HG03159 (cell line): ENCODE data around the gene SLCO4A1.

ENCODE experiments used
- ATAC-seq: cut with Tn5 transposase; IDR thresholded peaks from one replicate; pipeline ENCODE4 v1.9.1; 2021; ENCODE audit warnings: mild to moderate bottlenecking, moderate library complexity; ENCODE audit not compliant: unreplicated experiment

The SLCO4A1 gene

GRCh38 chr20:62663145-62664018 is 21.1 kb downstream of the SLCO4A1 start:
- no peak for ATAC-seq

- no peak for ATAC-seq
These were observed 22.0 kb downstream of the SLCO4A1 start for GRCh38 chr20:62664019-62664971.

GRCh38 chr20:62665153-62665754 is 23.0 kb downstream of the SLCO4A1 start:
- no peak for ATAC-seq

- no peak for ATAC-seq
These were observed 23.8 kb downstream of the SLCO4A1 start for GRCh38 chr20:62665826-62666735.

GRCh38 chr20:62666736-62667529 is 24.6 kb downstream of the SLCO4A1 start:
- ATAC-seq, result no peak

GRCh38 chr20:62667530-62668440 is 25.5 kb downstream of the SLCO4A1 start:
- no peak for ATAC-seq

GRCh38 chr20:62668441-62669027 is 26.2 kb downstream of the SLCO4A1 start:
- no peak for ATAC-seq

GRCh38 chr20:62669249-62669648 is 26.9 kb downstream of the SLCO4A1 start:
- no peak for ATAC-seq

GRCh38 chr20:62670156-62670555 is 27.9 kb downstream of the SLCO4A1 start:
- ATAC-seq, result no peak

GRCh38 chr20:62670998-62671397 is 28.7 kb downstream of the SLCO4A1 start:
- ATAC-seq, result no peak

GRCh38 chr20:62671765-62672164 is 29.5 kb downstream of the SLCO4A1 start:
- ATAC-seq, result no peak

GRCh38 chr20:62674370-62674769 is 32.1 kb downstream of the SLCO4A1 start:
- ATAC-seq, result no peak

GRCh38 chr20:62675156-62675876 is 33.0 kb downstream of the SLCO4A1 start:
- ATAC-seq, result no peak

- ATAC-seq, result no peak
These were observed 33.6 kb downstream of the SLCO4A1 start for GRCh38 chr20:62675877-62676260.

- ATAC-seq, result no peak
These were observed 34.7 kb downstream of the SLCO4A1 start for GRCh38 chr20:62676976-62677375.

GRCh38 chr20:62677678-62678077 is 35.4 kb downstream of the SLCO4A1 start:
- ATAC-seq, result no peak

GRCh38 chr20:62678553-62678952 is 36.2 kb downstream of the SLCO4A1 start:
- no peak for ATAC-seq
